Measurements from ENCODE around the gene UNK. TPM values are rescaled to one million over a fixed set of nuclear protein-coding genes. Genes with fewer than 3 reads are reported as not detected.
"Not testable (repeated sequence)": the region's sequence is repeated elsewhere in the genome, so short reads cannot be mapped to it uniquely, and the experiment has no call there.

The UNK gene
- total RNA-seq, 1 donor from 2014 or later: 28.6 TPM

DNA sequence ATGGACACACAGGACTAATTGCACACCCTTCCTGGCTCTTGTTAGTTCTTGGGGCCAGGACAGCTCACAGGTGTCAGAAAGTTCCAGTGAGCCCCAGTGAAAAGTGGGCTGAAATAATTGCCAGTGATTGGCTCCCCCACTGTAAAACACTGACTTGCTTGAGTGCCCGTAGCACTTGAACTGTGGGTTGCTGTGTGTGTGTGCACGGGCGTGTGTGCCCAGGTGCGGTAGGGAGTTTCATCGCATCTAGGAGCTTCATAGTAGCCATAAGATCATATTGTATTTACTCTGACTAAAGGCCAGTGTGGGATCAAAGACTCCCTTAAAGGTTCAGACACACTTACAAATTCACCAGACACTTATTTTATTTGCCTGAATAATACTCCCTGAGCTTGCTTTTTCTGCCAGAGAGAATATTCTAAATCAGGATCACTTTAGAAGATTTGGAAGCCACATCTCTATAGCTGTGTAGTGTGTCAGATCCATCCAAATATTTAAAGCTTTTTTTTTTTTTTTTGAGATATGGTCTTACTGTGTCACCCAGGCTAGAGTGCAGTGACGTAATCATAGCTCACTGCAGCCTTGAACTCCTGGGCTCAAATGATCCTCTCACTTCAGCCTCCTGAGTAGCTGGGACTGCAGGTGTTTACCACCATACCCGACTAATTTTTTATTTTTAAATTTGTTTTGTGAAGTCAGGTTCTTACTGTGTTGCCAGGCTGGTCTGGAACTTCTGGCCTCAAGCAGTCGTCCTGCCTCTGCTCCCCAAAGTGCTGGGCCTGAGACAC is 11.4 kb downstream of the UNK start:
- no peak for DNase-seq (ENCODE audit: extremely low read depth, low read depth, low spot score)

DNA sequence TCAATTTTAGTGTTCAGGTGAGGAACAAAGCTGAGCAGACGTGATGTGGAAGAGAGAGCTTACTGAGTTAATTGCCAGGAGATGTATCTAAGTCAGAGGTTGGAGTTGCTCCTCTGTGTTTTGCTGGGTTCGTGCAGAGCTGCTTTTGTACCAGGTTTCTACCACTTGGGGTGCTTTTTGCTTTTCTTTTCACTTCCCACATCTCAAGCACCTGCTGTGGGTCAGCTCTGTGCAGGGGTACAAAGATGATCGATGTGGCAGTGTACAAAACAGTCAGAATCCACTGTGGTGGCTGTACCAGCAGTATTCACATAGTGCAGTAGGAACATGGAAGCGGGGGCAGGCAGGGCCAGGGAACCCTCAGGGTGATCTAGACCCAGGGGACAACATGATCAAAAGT is 14.8 kb downstream of the UNK start:
- DNase-seq (ENCODE audit: extremely low read depth, low read depth, low spot score): no peak

DNA sequence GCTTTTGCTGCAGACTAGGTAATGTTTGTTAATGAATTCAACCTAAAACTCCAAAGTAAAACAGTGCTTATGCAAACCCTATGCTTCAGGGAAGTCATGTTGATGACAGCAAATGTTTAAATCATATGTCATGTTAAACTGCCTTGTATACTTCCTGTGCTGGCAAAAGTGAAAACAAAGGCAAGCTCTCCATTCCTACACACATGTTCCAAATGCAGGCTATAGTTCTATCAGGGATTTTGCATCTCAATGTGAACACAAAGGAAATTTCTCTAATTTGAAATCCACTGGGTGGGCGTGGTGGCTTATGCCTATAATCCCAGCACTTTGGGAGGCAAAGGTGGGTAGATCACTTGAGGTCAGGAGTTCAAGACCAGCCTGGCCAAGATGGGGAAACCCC is 19.3 kb downstream of the UNK start:
- no peak for DNase-seq (ENCODE audit: extremely low read depth, low read depth, low spot score)

DNA sequence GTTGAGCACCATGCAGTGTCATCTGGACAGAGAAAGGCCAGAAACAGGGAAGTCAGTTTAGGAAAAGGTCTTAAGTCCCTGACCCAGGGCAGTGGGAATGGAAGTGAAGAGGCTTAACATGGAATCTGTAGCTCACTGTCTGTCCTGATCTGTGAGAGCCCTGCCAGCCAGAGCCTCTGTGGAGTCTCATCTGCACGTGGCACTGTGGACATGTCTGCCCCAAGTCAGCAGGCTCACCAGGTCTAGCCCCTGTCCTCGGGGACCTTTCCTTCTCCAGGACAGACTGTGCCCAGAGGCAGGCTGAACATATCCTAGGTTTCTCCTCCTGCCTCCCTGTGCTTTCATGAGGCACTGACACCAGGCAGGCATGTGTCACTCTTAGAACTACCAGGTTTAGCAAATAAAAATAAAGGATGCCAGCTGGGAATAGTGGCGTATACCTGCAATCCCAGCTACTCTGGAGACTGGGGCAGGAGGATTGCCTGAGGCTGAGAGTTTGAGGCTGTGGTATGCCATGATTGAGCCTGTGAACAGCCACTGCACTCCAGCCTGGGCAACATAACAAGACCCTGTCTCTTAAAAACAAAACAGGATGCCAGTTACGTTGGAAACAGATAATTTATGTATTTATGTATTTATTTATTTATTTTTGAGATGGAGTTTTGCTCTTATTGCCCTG is 22.4 kb downstream of the UNK start:
- DNase-seq (ENCODE audit: extremely low read depth, low read depth, low spot score): no peak

DNA sequence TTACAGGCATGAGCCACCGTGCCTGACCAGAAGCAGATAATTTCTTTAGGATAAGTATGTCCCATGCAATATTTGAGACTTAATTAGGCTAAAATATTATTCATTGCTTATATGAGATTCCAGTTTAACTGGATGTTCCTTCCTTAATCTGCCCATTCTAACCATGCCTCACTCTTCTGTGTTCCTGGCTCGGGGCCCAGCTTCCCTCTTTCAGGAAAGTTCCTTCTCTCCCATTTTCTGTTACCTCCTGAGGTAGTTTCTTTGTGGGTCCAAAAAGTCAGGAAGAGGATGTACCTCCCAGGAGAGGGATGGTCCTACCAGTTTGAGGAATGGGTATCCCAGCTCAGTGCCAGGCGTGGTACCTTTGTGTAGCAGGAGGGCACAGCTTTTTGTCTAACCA is 23.3 kb downstream of the UNK start:
- no peak for DNase-seq (ENCODE audit: extremely low read depth, low read depth, low spot score)

DNA sequence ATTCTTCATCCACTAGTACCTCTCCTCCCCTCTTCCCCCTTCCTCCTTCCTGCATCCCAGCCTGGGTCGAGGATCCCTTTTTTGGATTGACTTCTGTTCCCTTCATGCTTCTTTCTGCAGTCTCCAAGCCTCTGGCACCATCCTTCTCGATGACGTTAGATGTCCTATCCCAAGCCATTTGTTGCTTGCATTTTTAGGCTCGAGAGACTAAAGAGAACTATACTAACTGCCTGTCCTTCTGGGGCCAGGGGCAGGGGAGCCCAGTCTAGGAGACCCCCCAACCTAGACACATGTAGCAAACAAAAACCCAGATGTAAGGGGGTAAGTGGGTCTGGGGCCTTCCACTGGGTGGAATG is 23.9 kb downstream of the UNK start:
- no peak for DNase-seq (ENCODE audit: extremely low read depth, low read depth, low spot score)

DNA sequence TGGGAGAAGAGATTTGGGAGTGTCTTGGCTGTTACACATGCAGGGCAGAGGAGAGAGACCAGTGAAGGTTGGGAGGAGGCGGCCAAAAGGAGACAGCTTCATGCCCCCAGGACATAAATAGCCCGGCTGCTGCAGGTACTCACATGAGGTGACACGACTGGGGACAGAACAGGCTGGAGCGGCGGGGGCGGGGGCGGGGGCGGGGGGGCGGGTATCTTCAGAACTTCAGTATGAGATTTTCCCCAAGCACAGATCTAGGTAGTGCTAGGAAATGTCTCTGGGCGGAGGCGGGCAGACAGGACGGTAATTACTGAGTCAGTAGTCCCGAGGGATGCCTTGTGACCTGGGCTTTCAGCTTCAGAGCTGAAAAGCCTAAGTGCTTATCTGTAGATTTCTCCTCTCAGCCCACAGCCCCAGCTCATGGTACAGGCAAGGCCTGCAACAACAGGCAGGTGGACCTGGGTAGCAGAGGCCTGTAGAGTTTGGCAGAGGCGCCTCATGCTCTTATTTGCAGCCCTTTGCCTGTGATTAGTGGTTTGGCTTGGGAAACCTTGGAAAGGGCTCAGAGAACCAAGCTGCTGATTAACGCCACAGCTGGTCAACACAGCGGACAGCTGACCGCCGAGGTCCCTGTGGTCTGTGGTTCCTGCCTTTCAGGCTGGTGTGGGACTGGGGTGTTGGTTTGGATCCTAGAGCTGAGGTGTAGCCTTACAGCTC is 24.5 kb downstream of the UNK start:
- DNase-seq (ENCODE audit: extremely low read depth, low read depth, low spot score): no peak

DNA sequence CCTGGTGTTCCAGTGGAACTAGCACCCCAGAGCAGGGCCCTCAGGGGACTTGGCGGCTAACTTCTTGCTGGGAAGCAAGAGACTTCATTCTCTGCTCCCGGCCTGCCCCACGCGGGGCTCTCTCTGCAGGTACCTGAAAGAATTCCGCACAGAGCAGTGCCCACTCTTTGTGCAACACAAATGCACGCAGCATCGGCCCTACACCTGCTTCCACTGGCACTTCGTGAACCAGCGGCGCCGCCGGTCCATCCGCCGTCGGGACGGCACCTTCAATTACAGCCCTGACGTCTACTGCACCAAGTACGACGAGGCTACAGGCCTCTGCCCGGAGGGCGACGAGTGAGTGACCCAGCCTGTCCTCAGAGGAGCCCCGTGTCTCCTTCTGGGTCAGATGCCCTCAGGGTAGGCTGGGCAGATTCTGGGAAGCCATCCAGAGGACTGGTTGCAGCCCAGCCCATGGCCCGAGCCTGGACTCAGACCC is 25.1 kb downstream of the UNK start:
- DNase-seq (ENCODE audit: extremely low read depth, low read depth, low spot score): no peak

DNA sequence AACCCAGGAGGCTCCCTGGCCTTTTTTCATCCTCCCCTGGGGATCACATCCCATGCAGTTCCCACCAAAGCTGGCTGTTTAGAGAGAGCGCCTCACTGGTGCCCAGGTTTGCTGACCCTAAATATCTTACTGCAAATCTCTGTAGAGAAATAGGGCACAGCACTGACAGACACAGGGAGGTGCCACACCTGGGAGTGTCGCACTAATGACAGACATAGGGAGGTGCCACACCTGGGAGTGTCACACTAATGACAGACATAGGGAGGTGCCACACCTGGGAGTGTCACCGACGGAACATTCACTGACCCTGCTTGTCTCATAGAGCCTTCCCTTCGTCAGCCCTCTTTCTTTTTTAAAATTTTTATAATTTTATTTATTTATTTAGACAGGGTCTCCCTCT is 25.6 kb downstream of the UNK start:
- no peak for DNase-seq (ENCODE audit: extremely low read depth, low read depth, low spot score)

DNA sequence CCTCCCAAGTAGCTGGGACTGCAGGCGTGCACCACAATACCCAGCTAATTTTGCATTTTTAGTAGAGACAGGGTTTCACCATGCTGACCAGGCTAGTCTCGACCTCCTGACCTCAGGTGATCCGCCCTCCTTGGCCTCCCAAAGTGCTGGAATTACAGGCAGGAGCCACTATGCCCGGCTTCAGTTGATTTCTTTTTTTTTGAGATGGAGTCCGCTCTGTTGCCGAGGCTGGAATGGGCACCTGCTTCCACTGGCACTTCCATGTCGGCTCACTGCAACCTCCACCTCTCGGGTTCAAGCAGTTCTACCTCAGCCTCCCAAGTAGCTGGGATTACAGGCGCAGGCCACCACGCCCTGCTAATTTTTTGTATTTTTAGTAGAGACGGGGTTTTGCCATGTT is 26.1 kb downstream of the UNK start:
- not testable (repeated sequence) for DNase-seq (ENCODE audit: extremely low read depth, low read depth, low spot score)

DNA sequence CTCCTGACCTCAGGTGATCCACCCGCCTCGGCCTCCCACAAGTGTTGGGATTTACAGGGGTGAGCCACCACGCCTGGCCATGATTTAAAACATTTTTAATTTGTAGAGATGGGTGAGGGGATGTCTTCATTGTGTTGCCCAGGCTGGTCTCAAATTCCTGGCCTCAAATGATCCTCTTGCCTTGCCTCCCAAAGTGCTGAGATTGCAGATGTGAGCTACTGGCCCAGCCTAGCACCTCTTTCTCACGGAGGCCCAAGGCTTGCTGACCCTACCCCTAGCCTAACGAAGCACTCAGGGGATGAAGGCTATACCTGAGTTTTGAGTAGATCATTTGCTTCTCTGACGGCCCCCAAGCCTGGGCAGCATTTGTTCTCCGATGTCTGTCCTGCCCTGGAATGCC is 26.6 kb downstream of the UNK start:
- DNase-seq (ENCODE audit: extremely low read depth, low read depth, low spot score): no peak

DNA sequence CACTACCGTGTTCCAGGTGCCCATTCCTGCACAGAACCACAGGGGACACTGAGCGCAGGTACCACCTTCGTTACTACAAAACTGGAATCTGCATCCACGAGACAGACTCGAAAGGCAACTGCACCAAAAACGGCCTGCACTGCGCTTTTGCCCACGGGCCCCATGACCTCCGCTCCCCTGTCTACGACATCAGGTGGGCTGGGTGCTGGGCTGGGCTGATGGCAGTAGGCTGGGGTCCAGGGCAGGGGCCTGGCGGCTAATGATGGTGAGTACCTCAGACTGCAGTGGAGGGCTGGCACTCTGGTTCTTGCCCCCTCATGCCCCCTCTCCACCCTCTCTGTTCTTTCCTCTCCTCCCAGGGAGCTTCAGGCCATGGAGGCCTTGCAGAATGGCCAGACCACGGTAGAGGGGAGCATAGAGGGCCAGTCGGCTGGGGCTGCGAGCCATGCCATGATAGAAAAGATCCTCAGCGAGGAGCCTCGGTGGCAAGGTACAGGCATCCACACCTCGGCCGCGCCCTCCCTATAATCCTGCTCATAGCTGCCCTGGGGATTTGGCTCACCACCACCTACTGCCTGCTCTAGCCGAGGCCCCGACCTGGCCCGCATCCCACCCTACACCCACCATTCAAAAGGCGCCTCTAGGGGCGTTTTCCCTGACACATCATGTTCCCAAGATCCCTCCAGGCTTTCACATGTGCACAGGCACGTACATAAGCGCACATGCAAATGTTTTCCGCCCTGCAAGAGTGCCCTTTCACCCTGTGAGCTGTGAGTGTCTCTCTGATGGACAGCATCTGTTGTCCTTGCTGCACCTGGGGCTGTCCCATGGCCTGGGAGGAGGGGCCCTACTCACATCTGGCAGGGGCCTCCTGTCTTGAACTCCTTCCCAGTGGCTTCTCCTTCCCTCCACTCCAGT is 27.7 kb downstream of the UNK start:
- DNase-seq (ENCODE audit: extremely low read depth, low read depth, low spot score): no peak

DNA sequence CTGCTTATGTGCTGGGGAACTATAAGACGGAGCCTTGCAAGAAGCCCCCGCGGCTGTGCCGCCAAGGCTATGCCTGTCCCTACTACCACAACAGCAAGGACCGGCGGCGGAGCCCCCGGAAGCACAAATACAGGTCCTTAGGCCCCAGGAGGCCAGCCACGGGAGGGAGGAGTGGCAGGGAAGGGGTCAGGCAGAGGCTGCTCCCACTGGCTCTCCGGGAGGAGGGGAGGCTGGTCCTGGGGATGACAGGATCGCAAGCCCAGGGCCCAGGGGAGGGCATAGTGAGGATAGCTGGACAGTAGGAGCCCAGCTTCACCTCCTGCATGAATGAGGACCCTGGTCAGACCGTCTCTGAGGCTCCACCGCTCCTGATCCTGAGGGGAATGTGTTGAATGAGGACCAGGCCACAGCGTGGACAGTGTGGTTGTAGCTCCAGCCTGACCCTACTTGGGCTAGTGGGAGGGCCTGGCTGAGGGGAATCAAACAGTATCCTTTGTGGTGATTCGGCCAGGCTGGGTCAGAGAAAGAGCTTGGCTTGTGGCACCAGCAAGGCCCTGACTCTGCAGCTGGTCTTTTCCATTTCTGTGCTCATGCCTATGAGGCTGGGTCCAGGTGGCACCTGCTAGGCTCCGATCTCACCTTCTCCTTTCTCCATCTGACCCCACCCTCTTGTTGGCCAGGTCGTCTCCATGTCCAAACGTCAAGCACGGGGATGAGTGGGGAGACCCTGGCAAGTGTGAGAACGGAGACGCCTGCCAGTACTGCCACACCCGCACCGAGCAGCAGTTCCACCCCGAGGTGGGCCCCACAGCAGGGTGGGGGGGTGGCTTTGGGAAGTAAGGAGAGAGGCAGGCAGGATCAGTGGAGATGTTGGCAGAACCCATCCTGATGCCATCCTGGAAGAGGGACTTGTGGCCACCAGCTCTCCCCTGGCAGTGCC is 28.7 kb downstream of the UNK start:
- DNase-seq (ENCODE audit: extremely low read depth, low read depth, low spot score): no peak

DNA sequence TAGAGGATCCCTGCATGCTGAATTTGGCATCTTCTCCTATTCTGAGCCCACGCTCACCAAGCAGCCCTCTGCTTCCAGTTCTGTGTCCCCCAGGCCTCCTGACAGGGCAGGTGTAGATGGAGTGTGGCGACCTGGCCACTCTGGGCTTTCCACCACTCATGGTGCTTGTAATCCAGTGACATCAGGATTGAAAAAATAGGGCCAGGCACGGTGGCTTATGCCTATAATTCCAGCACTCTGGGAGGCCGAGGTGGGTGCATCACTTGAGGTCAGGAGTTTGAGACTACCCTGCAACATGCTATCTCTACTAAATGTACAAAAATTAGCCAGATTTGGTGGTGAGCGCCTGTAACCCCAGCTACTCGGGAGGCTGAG is 29.4 kb downstream of the UNK start:
- DNase-seq (ENCODE audit: extremely low read depth, low read depth, low spot score): no peak

DNA sequence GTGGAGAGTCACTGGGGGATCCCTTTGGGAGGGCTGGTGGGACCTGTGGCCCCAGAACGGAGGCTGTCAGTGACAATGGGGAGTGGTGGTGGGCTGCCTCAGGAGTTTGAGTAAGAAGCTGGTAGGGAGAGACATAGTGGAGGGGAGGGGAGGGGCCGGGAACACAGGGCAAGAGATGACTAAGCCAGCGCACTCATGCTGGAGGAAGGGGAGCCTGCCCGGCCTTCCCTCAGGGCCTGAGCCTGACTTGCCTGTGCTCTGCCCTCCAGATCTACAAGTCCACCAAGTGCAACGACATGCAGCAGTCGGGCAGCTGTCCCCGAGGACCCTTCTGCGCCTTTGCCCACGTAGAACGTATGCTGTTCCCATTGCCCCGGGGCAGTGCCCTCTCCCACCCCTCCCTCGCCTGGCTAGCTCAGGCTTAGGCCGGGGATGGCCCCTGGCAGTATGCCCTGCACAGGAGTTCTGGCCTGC is 30.3 kb downstream of the UNK start:
- DNase-seq (ENCODE audit: extremely low read depth, low read depth, low spot score): no peak

DNA sequence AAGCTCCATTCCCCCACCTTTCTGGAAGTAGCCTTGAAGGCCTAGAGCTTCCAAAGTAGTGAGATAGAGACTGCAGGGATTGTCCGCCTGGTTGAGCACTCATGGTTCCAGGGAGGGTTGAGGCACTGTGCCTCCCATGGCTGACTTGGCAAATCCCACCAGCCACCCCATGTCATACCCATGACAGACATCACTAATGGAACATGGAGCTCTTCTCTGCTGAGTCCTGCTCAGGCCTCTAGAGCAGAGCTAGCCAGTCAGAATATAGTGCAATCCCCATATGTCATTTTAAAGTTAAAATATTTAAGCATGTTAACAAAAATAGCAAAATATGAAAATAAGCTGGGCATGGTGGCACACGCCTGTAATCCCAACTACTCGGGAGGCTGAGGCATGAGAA is 30.8 kb downstream of the UNK start:
- DNase-seq (ENCODE audit: extremely low read depth, low read depth, low spot score): no peak

DNA sequence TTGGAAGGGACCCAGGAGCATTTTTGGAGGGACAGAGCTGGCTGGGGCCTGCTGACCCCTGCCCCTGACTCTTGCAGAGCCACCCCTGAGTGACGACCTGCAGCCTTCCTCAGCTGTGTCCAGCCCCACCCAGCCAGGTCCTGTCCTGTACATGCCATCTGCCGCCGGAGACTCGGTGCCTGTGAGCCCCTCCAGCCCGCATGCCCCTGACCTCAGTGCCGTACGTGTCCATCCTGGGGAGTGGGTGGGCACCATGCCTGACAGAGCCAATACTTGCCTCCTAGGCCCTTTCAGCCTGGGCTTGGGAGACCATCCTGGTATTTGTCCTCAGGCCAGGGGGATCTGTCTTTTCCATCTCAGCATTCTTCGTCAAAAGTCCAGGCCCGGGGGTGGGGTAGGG is 32.1 kb downstream of the UNK start:
- DNase-seq (ENCODE audit: extremely low read depth, low read depth, low spot score): no peak

DNA sequence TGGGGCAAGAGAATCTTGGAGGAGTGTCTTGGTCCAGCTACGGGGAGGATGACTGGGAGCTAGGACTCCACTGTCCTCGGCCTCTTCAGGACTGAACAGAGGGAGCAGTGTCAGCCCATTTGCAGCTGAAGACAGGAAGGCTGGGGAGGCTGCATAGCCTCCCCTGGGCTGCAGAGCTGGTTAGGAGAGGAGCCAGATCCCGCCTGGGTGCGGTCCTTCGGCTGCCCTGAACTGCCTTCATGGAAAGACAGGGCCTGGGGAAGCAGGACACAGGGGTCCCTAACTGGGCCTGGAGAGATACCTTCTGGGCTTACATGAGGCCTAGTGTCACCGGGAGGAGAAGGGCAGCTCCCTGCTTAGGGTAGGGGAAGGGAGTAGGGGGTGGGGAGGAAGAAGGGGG is 33.0 kb downstream of the UNK start:
- DNase-seq (ENCODE audit: extremely low read depth, low read depth, low spot score): no peak

DNA sequence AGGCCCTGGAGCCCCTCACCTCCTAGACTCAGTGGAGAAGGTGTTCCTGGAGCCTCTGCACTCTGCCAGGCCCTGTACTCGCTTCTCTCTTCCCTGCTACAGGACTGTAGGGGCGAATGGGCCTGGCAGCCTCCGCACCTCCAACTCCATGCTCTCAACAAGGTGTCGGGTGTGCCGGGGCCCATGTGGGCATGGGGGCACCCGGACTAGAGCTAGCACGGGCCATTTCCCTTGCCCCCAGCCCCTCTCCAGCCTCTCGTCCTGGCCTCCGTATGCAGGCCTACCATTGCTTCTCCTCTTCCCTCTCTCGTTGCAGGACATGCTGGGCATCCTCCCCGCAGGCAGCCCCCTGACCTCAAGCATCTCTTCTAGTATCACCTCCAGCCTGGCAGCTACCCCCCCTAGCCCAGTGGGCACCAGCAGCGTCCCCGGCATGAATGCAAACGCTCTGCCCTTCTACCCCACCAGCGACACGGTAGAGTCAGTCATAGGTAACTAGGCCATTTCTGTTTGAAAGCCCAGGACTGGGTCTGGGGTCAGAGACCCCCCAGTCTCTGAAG is 33.8 kb downstream of the UNK start:
- no peak for DNase-seq (ENCODE audit: extremely low read depth, low read depth, low spot score)

Measured in glomerular endothelial cell (primary cell).